Ovary (tissue), 3 donors: ENCODE results near the gene RBM20.

ENCODE experiments used
- EP300 ChIP-seq: sonication (generic); formaldehyde crosslinking; IDR thresholded peaks from one replicate; pipeline ENCODE4 v1.6.1; 2017; ENCODE audit warnings: antibody characterized with exemption
- POLR2A ChIP-seq: fragments of 450-650 bp; IDR thresholded peaks from one replicate; pipeline ENCODE4 v1.6.1; 2017; ENCODE audit warnings: antibody characterized with exemption, mild to moderate bottlenecking, moderate library complexity
- TF ChIP-seq, protein P1 (sequence below), 3 donors: fragments of 450-650 bp in 2 of 3; fragments of 200-600 bp in 1 of 3; IDR thresholded peaks; one replicate each; pipeline versions ENCODE4 v1.5.1 to v1.8.0; 2016 to 2022; ENCODE audit warnings: antibody characterized with exemption in 3 of 3, mild to moderate bottlenecking in 1 of 3
- donor health status: DM: no; HTN: no; CAD: no.

DNA sequence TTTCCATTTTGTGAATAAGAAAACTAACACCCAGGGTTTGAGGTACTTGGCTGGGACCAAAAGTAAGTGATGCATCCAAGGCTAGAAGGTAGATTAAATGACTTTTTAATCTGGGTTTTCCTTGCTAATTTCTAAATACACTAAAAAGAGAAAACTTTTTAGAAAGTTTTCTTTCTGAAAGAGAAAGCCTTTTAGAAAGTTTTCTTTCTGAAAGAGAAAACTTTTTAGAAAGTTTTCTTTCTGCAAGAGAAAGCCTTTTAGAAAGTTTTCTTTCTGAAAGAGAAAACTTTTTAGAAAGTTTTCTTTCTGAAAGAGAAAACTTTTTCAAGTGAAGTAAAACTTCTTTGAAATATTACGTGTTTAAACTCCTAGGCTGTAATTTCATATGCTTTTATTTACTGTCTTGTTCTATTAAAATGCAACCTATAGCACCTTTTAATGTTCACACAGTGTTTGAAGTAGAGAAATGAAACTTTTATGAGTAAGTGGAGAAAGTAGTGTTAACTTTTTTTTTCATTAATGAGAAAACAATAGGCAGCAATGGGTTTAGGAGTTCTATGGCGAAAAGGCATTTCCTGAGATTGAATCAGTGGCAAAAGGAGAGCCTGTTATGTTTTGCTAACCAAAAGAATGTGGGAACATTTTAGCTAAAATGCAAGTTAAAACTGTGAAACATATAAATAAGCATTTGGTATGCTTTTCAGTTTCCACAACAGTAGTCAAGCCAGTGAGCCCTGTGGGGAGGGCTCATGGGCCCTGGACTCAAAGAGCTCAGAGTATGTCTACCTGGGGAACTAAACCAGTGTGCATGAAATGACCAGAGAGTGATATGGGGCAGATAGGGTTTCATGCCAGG lies 103.7 kb downstream of the RBM20 start:
- TF ChIP-seq, protein P1, sequence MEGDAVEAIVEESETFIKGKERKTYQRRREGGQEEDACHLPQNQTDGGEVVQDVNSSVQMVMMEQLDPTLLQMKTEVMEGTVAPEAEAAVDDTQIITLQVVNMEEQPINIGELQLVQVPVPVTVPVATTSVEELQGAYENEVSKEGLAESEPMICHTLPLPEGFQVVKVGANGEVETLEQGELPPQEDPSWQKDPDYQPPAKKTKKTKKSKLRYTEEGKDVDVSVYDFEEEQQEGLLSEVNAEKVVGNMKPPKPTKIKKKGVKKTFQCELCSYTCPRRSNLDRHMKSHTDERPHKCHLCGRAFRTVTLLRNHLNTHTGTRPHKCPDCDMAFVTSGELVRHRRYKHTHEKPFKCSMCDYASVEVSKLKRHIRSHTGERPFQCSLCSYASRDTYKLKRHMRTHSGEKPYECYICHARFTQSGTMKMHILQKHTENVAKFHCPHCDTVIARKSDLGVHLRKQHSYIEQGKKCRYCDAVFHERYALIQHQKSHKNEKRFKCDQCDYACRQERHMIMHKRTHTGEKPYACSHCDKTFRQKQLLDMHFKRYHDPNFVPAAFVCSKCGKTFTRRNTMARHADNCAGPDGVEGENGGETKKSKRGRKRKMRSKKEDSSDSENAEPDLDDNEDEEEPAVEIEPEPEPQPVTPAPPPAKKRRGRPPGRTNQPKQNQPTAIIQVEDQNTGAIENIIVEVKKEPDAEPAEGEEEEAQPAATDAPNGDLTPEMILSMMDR (IDR thresholded peaks at IDR 0.05) = no peak
- TF ChIP-seq POLR2A (no peak), EP300 (no peak)
